GM23248 (cell line): ENCODE results near the gene SBF2.
"Not testable (repeated sequence)": the region's sequence is repeated elsewhere in the genome, so short reads cannot be mapped to it uniquely, and the experiment has no call there.

Experiments
- EZH2 ChIP-seq: fragments of 200-600 bp; sonication (generic); IDR thresholded peaks from 2 replicates; pipeline ENCODE4 v1.6.1; 2018; ENCODE audit warnings: antibody characterized with exemption, mild to moderate bottlenecking; ENCODE audit not compliant: insufficient read depth, poor library complexity, severe bottlenecking
- EZH2phosphoT487 ChIP-seq: fragments of 200-600 bp; sonication (generic); IDR thresholded peaks from 2 replicates; pipeline ENCODE4 v1.6.1; 2018; ENCODE audit warnings: antibody characterized with exemption, moderate library complexity, mild to moderate bottlenecking, low read depth; ENCODE audit not compliant: insufficient read depth

DNA sequence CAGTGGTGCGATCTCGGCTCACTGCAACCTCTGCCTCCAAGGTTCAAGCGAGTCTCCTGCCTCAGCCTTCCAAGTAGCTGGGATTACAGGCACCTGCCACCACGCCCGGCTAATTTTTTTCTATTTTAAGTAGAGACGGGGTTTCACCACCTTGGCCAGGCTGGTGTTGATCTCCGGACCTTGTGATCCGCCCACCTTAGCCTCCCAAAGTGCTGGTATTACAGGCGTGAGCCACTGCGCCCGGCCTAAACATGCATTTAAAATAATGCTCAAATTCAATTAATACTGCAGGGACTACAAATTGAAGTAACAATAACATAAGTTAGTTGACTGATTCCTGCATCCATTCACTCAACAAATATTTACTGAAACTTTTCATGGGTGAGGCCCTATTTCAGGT is 354.9 kb downstream of the SBF2 start:
- not testable (repeated sequence) for TF ChIP-seq EZH2, EZH2phosphoT487
